K562 (cell line): Measurements from ENCODE around the gene ZNF805. TPM values are rescaled to one million over a fixed set of nuclear protein-coding genes. Genes with fewer than 3 reads are reported as not detected.
A peak's percentile ranks its signal among the peaks of the same experiment; 100 is the strongest.

Experiments used
- ATAC-seq: fragments of 200-7000 bp; cut with Tn5 transposase; 3 replicates; pipeline ENCODE4 v1.9.1; 2020; ENCODE audit warnings: moderate library complexity
- BruUV-seq: library from RNA; stranded (reverse); fragments of 400-500 nt; replicated peaks from 2 replicates; lab custom pipeline; 2021; lab: Mats Ljungman, UMichigan
- CTCF ChIA-PET: fragments of 300-600 bp; formaldehyde crosslinking; extraction: SDS; loops from one replicate; lab custom pipeline; 2021; ENCODE audit warnings: low intra/inter-chr PET ratio; lab: Yijun Ruan, JAX
- POLR2A ChIA-PET: fragments of 300-600, 350-650 bp; sonication (Branson Sonifier 250); formaldehyde crosslinking; extraction: SDS; loops from one replicate; lab custom pipeline; 2021; ENCODE audit warnings: antibody characterized with exemption, inconsistent platforms; lab: Yijun Ruan, JAX
- DNase-seq, 4 experiments: peaks; one replicate each; pipeline versions ENCODE4 v3.0.0 to v3.0.0-alpha.2; 2011 to 2018; ENCODE audit warnings: low spot score in 3 of 4, mixed read lengths in 3 of 4; ENCODE audit errors: extremely low read depth in 1 of 4
- FAIRE-seq: peaks from 2 replicates; lab custom pipeline; 2011; peaks lifted over from hg19 to GRCh38; lab: Jason Lieb, UNC
- H2AFZ ChIP-seq: 2 replicates; pipeline ENCODE4 v1.6.0; 2011; ENCODE audit warnings: low read depth, low read length, control low read depth, inconsistent platforms
- H3K27ac ChIP-seq: fragments of 200-600 bp; 3 replicates; pipeline ENCODE4 v1.8.0; 2011; ENCODE audit warnings: low read depth, mild to moderate bottlenecking, control low read depth, inconsistent platforms, low read length, moderate library complexity, mixed read lengths; ENCODE audit errors: extremely low read depth
- H3K27me3 ChIP-seq, 2 experiments: fragments of 300-600 bp in 1 of 2; 2 replicates in 1 of 2; 3 replicates in 1 of 2; pipeline versions ENCODE4 v1.6.0 to v1.8.0; 2011; ENCODE audit warnings: inconsistent platforms in 2 of 2, low read length in 2 of 2, mild to moderate bottlenecking in 1 of 2, mixed read lengths in 1 of 2, moderate library complexity in 1 of 2; ENCODE audit not compliant: control insufficient read depth in 2 of 2, insufficient read depth in 2 of 2
- H3K36me3 ChIP-seq: fragments of 300-600 bp; 3 replicates; pipeline ENCODE4 v1.8.0; 2011; ENCODE audit warnings: mild to moderate bottlenecking, low read length, inconsistent platforms; ENCODE audit not compliant: control insufficient read depth, insufficient read depth
- H3K4me1 ChIP-seq, 2 experiments: fragments of 200-600 bp in 1 of 2; replicated peaks in 1 of 2; 2 replicates in 1 of 2; 3 replicates in 1 of 2; pipeline versions ENCODE4 v1.5.1 to v1.8.0; 2011; ENCODE audit warnings: inconsistent platforms in 2 of 2, low read length in 2 of 2, mild to moderate bottlenecking in 1 of 2, mixed read lengths in 1 of 2, moderate library complexity in 1 of 2; ENCODE audit not compliant: control insufficient read depth in 2 of 2, insufficient read depth in 2 of 2
- H3K4me2 ChIP-seq: 2 replicates; pipeline ENCODE4 v1.6.1; 2011; ENCODE audit warnings: low read length, control low read depth, inconsistent platforms, mixed read lengths; ENCODE audit not compliant: insufficient read depth
- H3K4me3 ChIP-seq: fragments of 200-600 bp; sonication (generic), shearing (Covaris generic); 2 replicates; pipeline ENCODE4 v1.5.1; 2016; ENCODE audit warnings: control low read depth, inconsistent platforms
- H3K79me2 ChIP-seq: fragments of 200-600 bp; 3 replicates; pipeline ENCODE4 v1.8.0; 2011; ENCODE audit warnings: low read length, inconsistent platforms; ENCODE audit not compliant: control insufficient read depth, insufficient read depth
- H3K9ac ChIP-seq, 2 experiments: 2 replicates each; pipeline versions ENCODE4 v1.6.0 to v1.6.1; 2011; ENCODE audit warnings: low read depth in 2 of 2, low read length in 2 of 2, control low read depth in 1 of 2, inconsistent platforms in 1 of 2, mild to moderate bottlenecking in 1 of 2, mixed read lengths in 1 of 2; ENCODE audit not compliant: insufficient read depth in 1 of 2
- H3K9me1 ChIP-seq: one replicate; pipeline ENCODE4 v1.6.0; 2011; ENCODE audit warnings: inconsistent platforms, mild to moderate bottlenecking, low read length, moderate library complexity; ENCODE audit not compliant: control insufficient read depth, insufficient read depth
- H3K9me3 ChIP-seq: replicated peaks from 2 replicates; pipeline ENCODE4 v1.5.1; 2011; ENCODE audit warnings: low read depth, low read length, inconsistent platforms; ENCODE audit not compliant: control insufficient read depth, insufficient read depth
- H4K20me1 ChIP-seq: replicated peaks from 2 replicates; pipeline ENCODE4 v1.6.1; 2011; ENCODE audit warnings: low read length, inconsistent platforms, mixed read lengths; ENCODE audit not compliant: control insufficient read depth, insufficient read depth
- ARID1B ChIP-seq: fragments of 450-650 bp; IDR thresholded peaks from 2 replicates; pipeline ENCODE4 v1.6.1; 2016; ENCODE audit warnings: antibody characterized with exemption, mild to moderate bottlenecking, inconsistent platforms
- E2F4 ChIP-seq: sonication (generic); formaldehyde crosslinking; IDR thresholded peaks from 2 replicates; pipeline ENCODE4 v1.8.0; 2022; ENCODE audit warnings: mild to moderate bottlenecking, low read depth, missing genetic modification reagents
- ELF2 ChIP-seq: fragments of 250-450 bp; sonication (Bioruptor Pico); IDR thresholded peaks from 2 replicates; pipeline ENCODE4 v1.5.0; 2021; ENCODE audit warnings: mild to moderate bottlenecking
- GTF2F1 ChIP-seq: IDR thresholded peaks from 2 replicates; pipeline ENCODE4 v1.6.1; 2011; ENCODE audit warnings: low read depth, low read length, improper control_type of control experiment
- HNRNPUL1 ChIP-seq: fragments of 200-400 bp; formaldehyde crosslinking; IDR thresholded peaks from 2 replicates; pipeline ENCODE4 v1.6.1; 2017; ENCODE audit warnings: low read length
- NR2C2 ChIP-seq, 2 experiments: fragments of 200-800 bp in 1 of 2; sonication (Bioruptor generic) in 1 of 2; sonication (generic) in 1 of 2; formaldehyde crosslinking in 1 of 2; IDR thresholded peaks; 2 replicates each; pipeline versions ENCODE4 v1.6.1 to v1.8.0; 2016 to 2022; ENCODE audit warnings: mild to moderate bottlenecking in 1 of 2, missing compliant biosample characterization in 1 of 2, missing genetic modification characterization in 1 of 2, missing genetic modification reagents in 1 of 2
- NR3C1 ChIP-seq: sonication (generic); formaldehyde crosslinking; IDR thresholded peaks from 2 replicates; pipeline ENCODE4 v1.8.1; 2022; ENCODE audit warnings: missing genetic modification reagents
- SMC3 ChIP-seq: conservative IDR thresholded peaks from 2 replicates; pipeline ENCODE4 v1.6.1; 2011; ENCODE audit warnings: low read depth, low read length, improper control_type of control experiment; ENCODE audit not compliant: insufficient read depth
- TCF7 ChIP-seq: sonication (generic); IDR thresholded peaks from 2 replicates; pipeline ENCODE4 v1.6.1; 2016; ENCODE audit warnings: antibody characterized with exemption, borderline replicate concordance
- TEAD1 ChIP-seq, 2 experiments: fragments of 450-650 bp in 1 of 2; sonication (generic) in 1 of 2; formaldehyde crosslinking; IDR thresholded peaks; 2 replicates each; pipeline versions ENCODE4 v1.4.0 to v1.8.0; 2020 to 2022; ENCODE audit warnings: mild to moderate bottlenecking in 2 of 2, missing genetic modification reagents in 1 of 2
- ZBED1 ChIP-seq: IDR thresholded peaks from 2 replicates; pipeline ENCODE4 v1.6.1; 2014
- ZBTB49 ChIP-seq: sonication (generic); formaldehyde crosslinking; IDR thresholded peaks from 2 replicates; pipeline ENCODE4 v1.8.0; 2022; ENCODE audit warnings: missing genetic modification reagents, mild to moderate bottlenecking, borderline replicate concordance
- ZNF174 ChIP-seq: fragments of 250-450 bp; sonication (Bioruptor Pico); IDR thresholded peaks from 2 replicates; pipeline ENCODE4 v1.4.0; 2020; ENCODE audit warnings: mild to moderate bottlenecking
- ZNF644 ChIP-seq: fragments of 200-800 bp; sonication (Bioruptor generic); IDR thresholded peaks from 2 replicates; pipeline ENCODE4 v1.6.1; 2016; ENCODE audit warnings: low read depth, missing genetic modification characterization, missing compliant biosample characterization
- WGBS: fragments of 100-300 bp; shearing (Covaris generic); methylation state at CpG from one replicate; pipeline ENCODE4 v1.1.6; 2016; ENCODE audit warnings: low coverage, mixed read lengths; ENCODE audit not compliant: insufficient coverage; ENCODE audit errors: missing lambda C conversion rate; 5-methylcytosine and 5-hydroxymethylcytosine counted together
- in situ Hi-C: fragments of 300-500 bp; cut with MboI; formaldehyde crosslinking; loops from 4 replicates; pipeline ENCODE4 v1.15.0; 2018; ENCODE audit warnings: inconsistent platforms, mixed read lengths
- intact Hi-C: fragments of 100-400 bp; cut with micrococcal nuclease; formaldehyde crosslinking; loops from 2 replicates; pipeline ENCODE4 v1.14.2; 2022
- polyA plus RNA-seq, 8 experiments: library from polyadenylated mRNA; depleted of rRNA in 4 of 8; stranded (reverse) in 5 of 8; unstranded in 3 of 8; fragments of >200 nt; fragmentation: Nextera tagmentation in 2 of 8; fragmentation: Illumina TruSeq in 1 of 8; extraction: Ambion mirVana in 2 of 8; extraction: Trizol in 1 of 8; gene quantifications; 2 replicates each; pipeline versions ENCODE4 v1.2.1 to v1.2.3, GENCODE V29; 2011 to 2014; ENCODE audit warnings: inconsistent platforms in 1 of 8, missing spikeins in 1 of 8
- total RNA-seq, 7 experiments: library from RNA; depleted of rRNA in 6 of 7; stranded (reverse); fragments of >200 nt in 6 of 7; fragmentation: Illumina TruSeq in 2 of 7; extraction: Trizol in 2 of 7; gene quantifications; 2 replicates each; pipeline versions ENCODE4 v1.2.1 to v1.2.3, GENCODE V29; 2011 to 2021; ENCODE audit warnings: low replicate concordance in 1 of 7
- TF ChIP-seq, protein P1 (sequence below): conservative IDR thresholded peaks from 2 replicates; pipeline ENCODE4 v1.6.1; 2011; ENCODE audit warnings: low read depth, mild to moderate bottlenecking, low read length; ENCODE audit not compliant: control insufficient read depth

The ZNF805 gene
- total and polyA plus RNA-seq, 9 of the 15 experiments (the other 6 are each of a cell fraction or from before 2014, with no cell fraction given): 0.32 to 6.7 (median 3.9) TPM

GRCh38 chr19:57279418-57280164 is 39.2 kb downstream of the ZNF805 start:
- in situ Hi-C loops (no loop called here), intact Hi-C loops (loop anchor here (1.0 to 5.0 kb wide), 2 partner anchors 37 to 156 kb away; partner anchors contain the start of genes ZNF749 and ZNF805)
- peaks cover 0 to 14% of the 10 kb centered on the region in 2 experiments; a peak in 3 of 5 replicates for H3K4me1 ChIP-seq
- H2AFZ ChIP-seq: peak overlapping the region; percentile 95
- peak overlapping the region; percentile 67 for H3K4me3 ChIP-seq
- TSS peak; percentile 70 for BruUV-seq
- CTCF ChIA-PET: no interaction called here
- H3K27ac ChIP-seq: peak overlapping the region; percentile 99
- H3K79me2 ChIP-seq: peaks cover 48% of the 10 kb centered on the region
- peaks cover 14% of the 10 kb centered on the region; the same call in 1 of the 2 replicates for H4K20me1 ChIP-seq
- FAIRE-seq (peak; percentile 95), DNase-seq (peak; percentile 83 to 95 (median 90)), ATAC-seq (peak; percentile 96)
- H3K27me3 ChIP-seq: no peaks in the 10 kb centered on the region
- no peaks in the 10 kb centered on the region for H3K9me3 ChIP-seq
- 7% methylated on average over 16 of the region's 25 CpGs for WGBS
- peaks cover 4% of the 10 kb centered on the region for H3K9me1 ChIP-seq
- H3K9ac ChIP-seq: peak overlapping the region; percentile 95 to 99
- peak overlapping the region; percentile 97 for H3K4me2 ChIP-seq
- POLR2A ChIA-PET: interaction anchor here (0.5 to 0.6 kb wide), 2 partner anchors 748 to 1479 kb away, joined by 3 read pairs; no protein-coding TSS in a partner anchor
- peaks cover 29% of the 10 kb centered on the region; the same call in 2 of the 3 replicates for H3K36me3 ChIP-seq
- TF ChIP-seq ZNF644 (tag) (no peak), SMC3 (no peak), ZBED1 (no peak), HNRNPUL1 (no peak), ZBTB49 (CRISPR knock-in tag) (no peak), ARID1B (peak; percentile 11; the same call in 1 of the 2 replicates), TCF7 (no peak), ZNF174 (CRISPR knock-in tag) (no peak), NR2C2 (CRISPR knock-in tag; IDR thresholded peaks at IDR 0.05) (no peak), NR2C2 (tag; IDR thresholded peaks at IDR 0.05) (peak; percentile 82; the same call in 1 of the 2 replicates), GTF2F1 (no peak; the same call in 1 of the 2 replicates), NR3C1 (CRISPR knock-in tag) (no peak), ELF2 (peak; percentile 88), TEAD1 (CRISPR knock-in tag; IDR thresholded peaks at IDR 0.05) (no peak), E2F4 (CRISPR knock-in tag) (no peak)
- TF ChIP-seq, protein P1, sequence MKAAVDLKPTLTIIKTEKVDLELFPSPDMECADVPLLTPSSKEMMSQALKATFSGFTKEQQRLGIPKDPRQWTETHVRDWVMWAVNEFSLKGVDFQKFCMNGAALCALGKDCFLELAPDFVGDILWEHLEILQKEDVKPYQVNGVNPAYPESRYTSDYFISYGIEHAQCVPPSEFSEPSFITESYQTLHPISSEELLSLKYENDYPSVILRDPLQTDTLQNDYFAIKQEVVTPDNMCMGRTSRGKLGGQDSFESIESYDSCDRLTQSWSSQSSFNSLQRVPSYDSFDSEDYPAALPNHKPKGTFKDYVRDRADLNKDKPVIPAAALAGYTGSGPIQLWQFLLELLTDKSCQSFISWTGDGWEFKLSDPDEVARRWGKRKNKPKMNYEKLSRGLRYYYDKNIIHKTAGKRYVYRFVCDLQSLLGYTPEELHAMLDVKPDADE: no peak
